Dermis microvascular lymphatic vessel endothelial cell (primary cell): ENCODE data around the gene CCL26. TPM values are rescaled to one million over a fixed set of nuclear protein-coding genes. Genes with fewer than 3 reads are reported as not detected.
"Not testable (repeated sequence)": the region's sequence is repeated elsewhere in the genome, so short reads cannot be mapped to it uniquely, and the experiment has no call there.

Experiments used
- DNase-seq, 2 donors: peaks; one replicate each; pipeline versions ENCODE4 v3.0.0 to v3.0.0-alpha.2; 2010; ENCODE audit warnings: low read depth in 2 of 2
- total RNA-seq: library from RNA; depleted of rRNA; stranded (reverse); fragments of >200 nt; gene quantifications from 2 replicates; pipeline ENCODE4 v1.2.1, GENCODE V29; 2014

Gene CCL26
- total RNA-seq, 1 donor from 2014 or later: not detected

GRCh38 chr7:75738975-75739795 is 32.8 kb downstream of the CCL26 start:
- DNase-seq: peak; percentile 95 to 99

DNA sequence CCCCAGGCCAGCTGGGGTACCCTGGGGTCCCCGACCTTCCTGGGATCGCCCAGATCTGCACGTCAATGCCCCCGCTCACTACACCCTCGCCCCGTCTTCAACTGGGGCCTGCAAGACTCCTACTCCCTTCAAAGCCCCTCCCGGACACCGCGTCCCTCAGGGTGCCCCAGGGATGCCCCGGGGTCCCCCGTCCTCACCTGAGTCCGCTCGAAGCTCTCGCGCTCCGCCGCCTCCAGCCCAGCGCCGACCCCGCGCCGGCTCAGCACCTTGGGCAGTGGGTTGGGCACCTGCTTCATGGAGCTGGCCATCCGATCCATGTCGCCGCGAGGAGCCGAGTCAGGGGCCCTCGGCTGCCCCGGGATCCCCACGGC is 33.4 kb downstream of the CCL26 start, which contains the start of gene HIP1:
Gene HIP1 (minus strand): TSS at position 338 of the 371 bp plus-strand sequence. CDS start 21 bp downstream, at position 317.
- no peak for DNase-seq

GRCh38 chr7:75737856-75738603 is 34.0 kb downstream of the CCL26 start:
- no peak for DNase-seq

GRCh38 chr7:75735581-75736350 is 36.2 kb downstream of the CCL26 start:
- no peak for DNase-seq

GRCh38 chr7:75734586-75735458 is 37.2 kb downstream of the CCL26 start:
- DNase-seq: no peak

DNA sequence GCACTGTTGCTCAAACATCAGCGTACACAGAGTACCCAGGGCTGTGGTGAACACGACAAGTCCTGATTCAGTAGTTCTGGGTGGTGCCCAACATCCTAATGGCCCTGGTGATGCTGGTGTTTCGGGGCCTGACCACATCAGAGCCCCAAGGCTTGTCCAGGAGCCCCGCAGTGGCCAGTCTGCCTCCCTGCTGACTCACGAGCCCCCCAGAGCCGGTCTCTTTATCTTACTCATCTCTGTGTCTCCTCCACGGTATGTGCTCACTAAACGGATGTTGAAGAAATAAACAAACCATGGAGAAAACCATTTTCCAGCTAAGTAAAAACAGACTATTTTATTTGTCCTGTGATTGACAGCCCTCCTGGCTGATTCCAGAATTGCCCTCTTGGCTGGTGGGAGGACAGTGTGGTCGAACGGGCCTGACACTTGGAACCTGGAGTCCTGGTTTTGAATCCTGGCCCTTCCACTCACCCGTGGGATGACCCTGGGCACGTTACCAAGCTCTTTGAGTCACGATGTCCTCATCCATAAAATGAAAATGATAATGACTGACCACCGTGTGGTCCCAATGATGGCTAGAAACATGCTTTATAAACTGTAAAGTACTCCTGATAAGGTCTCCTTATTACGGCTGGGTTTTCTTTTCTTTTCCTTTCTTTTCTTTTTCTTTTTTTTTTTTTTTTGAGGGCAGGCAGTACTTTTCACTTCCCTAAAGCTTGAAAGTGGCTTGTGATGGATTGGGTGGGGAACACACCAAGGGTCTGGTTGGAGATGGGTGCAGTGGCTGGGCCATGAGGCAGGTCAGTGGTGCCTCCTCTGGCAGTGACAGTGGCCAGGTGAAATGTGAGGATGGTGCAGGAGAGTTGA is 39.0 kb downstream of the CCL26 start:
- DNase-seq: peak in 1 of 2 donors; percentile 42

DNA sequence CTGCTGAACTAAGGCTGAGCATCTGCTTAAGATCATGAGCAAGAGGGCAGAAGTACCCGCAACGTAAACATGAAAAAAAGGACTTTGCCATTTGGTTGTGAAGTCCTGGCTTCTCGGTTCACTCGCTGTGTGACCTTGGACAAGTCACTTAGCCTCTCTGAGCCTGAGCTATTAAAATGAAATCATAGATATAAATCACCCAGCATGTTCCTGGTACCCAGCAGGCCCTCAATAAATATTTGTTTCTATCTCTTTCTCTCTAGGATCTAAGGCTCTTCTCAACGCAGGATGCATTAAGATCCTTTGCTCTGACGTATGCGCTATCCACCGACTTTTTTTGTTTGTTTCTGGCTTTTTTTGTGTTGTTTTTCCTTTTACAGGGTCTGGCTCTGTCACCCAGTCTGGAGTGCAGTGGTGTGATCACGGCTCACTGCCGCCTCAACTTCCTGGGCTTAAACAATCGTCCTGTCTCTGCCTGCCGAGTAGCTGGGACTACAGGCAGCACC is 39.9 kb downstream of the CCL26 start:
- DNase-seq: no peak

DNA sequence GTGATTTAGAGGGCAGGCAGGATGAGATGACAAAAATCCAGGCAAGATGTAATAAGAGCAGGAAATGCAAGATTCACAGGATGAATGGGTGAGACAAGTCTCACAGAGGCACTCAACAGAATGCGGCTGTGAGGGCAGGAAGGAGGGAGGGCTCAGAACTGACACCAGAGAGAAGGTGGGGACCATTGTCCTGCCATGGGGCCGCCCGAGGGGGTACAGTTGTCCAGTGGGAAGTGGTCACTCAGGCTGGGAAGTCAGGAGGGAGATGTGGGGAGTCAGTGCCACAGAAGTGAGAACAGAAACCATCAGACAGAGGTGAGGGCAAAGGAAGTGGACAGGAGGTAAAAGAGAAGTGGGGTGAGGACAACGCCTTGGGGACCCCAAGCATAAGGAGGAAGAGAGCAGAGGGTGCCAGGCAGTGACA is 42.1 kb downstream of the CCL26 start:
- DNase-seq: no peak

GRCh38 chr7:75727881-75728593 is 44.0 kb downstream of the CCL26 start:
- peak in 1 of 2 donors; percentile 45 for DNase-seq

GRCh38 chr7:75727351-75727750 is 44.7 kb downstream of the CCL26 start:
- not testable (repeated sequence) for DNase-seq

GRCh38 chr7:75725306-75725705 is 46.7 kb downstream of the CCL26 start:
- no peak for DNase-seq

- DNase-seq: no peak
These were observed 48.6 kb downstream of the CCL26 start for GRCh38 chr7:75723444-75723843.

- peak; percentile 33 to 37 for DNase-seq
These were observed 49.6 kb downstream of the CCL26 start for GRCh38 chr7:75722373-75722772.

- not testable (repeated sequence) for DNase-seq
These were observed 50.1 kb downstream of the CCL26 start for GRCh38 chr7:75721922-75722321.

GRCh38 chr7:75721426-75721825 is 50.6 kb downstream of the CCL26 start:
- no peak for DNase-seq

DNA sequence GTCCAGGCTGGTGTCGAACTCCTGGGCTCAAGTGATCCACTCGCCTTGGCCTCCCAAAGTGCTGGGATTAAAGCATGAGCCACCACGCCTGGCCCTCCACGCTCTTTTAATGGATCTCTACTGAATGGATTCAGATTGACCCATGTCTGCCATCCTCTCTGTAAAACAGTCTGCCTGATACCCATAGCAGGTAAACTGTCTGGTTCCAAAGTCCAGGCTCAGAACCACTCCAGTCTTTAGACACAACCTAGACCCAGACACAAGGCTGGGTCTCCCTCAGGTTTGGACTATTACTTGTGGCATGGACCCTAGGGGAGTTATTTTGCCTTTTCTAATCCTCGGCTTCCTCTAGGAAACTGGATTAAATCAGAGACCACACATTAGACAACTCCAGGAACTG is 52.4 kb downstream of the CCL26 start:
- DNase-seq: no peak
